Suppressor macrophage treated with lipopolysaccharide for 1 hour (primary cell): ENCODE results near the gene ZNF260.
A peak's percentile ranks its signal among the peaks of the same experiment; 100 is the strongest.
"Not testable (repeated sequence)": the region's sequence is repeated elsewhere in the genome, so short reads cannot be mapped to it uniquely, and the experiment has no call there.

Experiments used
- DNase-seq, 3 donors: peaks; one replicate each; pipeline ENCODE4 v3.0.0-alpha.2; 2020 to 2022

The ZNF260 gene

GRCh38 chr19:36528194-36528920 lies at the start of gene ZNF260:
Gene ZNF260, minus strand, starts transcription at chr19:36528271. Its CDS starts 13,033 bp downstream, at chr19:36515238.
- peak; percentile 97 to 98 (median 97) for DNase-seq

GRCh38 chr19:36577271-36577996 lies 49.4 kb upstream of the ZNF260 start:
- no peak for DNase-seq

DNA sequence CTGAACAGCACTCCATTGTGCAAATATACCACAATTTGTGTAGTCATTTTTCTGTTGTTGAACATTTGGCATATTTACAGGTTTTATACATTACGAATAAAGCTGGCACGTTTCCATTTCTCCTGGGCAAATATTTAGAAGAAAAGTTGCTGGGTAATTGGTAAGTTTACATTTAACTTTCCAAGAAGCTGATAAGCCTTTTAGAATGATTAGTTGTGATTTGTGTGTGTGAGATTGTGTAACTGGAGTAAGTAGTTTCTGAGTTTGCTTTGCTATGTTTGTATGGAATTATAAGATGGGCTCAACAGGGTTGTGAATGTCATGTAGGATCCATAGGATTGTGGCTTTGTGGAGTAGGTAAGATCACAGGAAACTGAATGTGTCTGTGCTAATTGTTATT lies 46.7 kb upstream of the ZNF260 start:
- DNase-seq = no peak

GRCh38 chr19:36573895-36574720 lies 46.0 kb upstream of the ZNF260 start:
- peak; percentile 6 to 21 (median 13) for DNase-seq

- DNase-seq = peak; percentile 93
These were observed 45.2 kb upstream of the ZNF260 start, which contains the start of gene ZNF529 for GRCh38 chr19:36573020-36573894. Gene ZNF529, minus strand, starts transcription at chr19:36573292. Its CDS starts 946 bp downstream, at chr19:36572346.

DNA sequence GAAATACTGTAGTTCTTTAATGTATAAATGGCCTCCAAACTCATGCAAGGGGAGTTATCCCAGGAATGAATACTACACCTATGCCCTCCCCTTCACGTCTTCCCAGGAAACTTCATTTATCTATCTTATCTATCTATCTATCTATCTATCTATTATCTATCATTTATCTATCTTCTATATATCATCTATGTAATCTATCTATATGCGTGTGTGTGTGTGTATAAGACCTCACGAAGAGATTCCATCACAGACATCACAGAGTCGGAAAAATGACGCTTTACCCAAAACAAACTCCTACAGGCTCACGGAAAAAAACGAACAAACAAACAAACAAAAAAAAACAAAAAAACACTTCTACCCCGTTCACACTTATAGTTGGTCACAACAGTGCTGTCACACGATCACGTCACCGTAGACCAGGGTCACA lies 44.5 kb upstream of the ZNF260 start:
- DNase-seq = peak in 1 of 3 donors; percentile 75

DNA sequence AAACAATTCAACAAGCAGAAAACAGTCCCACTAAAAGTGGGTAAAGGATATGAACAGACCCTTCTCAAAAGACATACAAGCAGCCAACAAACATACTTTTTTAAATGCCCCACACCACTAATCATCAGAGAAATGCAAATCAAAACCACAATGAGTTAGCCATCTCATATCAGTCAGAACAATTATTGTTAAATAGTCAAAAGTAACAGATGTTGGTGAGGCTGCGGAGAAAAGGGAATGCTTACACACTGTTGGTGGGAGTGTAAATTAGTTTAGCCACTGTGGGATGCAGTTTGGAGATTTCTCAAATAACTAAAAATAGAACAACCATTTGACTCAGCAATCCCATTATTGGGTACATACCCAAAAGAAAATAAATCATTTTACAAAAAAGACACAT lies 36.3 kb upstream of the ZNF260 start:
- no peak for DNase-seq

DNA sequence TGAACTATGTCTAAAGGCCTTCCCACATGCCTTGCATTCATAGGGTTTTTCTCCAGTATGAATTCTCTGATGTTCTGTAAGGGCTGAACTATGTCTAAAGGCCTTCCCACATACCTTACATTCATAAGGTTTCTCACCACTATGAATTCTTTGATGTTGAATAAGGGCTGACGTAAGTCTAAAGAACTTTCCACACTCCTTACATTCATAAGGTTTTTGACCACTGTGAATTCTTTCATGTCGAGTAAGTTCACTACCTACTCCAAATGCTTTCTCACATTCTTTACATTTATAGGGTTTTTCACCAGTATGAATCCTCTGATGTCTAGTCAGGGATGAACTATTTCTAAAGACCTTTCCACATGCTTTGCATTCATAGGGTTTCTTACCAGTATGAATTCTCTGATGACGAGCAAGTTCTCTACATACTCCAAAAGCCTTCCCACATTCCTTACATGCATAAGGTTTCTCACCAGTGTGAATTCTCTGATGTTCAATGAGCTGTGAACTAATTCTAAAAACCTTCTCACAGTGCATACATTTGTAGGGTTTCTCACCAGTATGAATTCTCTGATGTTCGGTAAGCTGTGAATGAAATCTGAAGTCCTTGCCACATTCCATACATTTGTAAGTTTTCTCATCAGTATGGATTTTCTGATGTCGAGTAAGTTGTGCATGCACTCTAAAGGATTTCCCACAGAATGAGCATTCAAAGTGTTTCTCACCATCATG lies 19.1 kb upstream of the ZNF260 start:
- DNase-seq = peak in 2 of 3 donors; percentile 1 to 5

DNA sequence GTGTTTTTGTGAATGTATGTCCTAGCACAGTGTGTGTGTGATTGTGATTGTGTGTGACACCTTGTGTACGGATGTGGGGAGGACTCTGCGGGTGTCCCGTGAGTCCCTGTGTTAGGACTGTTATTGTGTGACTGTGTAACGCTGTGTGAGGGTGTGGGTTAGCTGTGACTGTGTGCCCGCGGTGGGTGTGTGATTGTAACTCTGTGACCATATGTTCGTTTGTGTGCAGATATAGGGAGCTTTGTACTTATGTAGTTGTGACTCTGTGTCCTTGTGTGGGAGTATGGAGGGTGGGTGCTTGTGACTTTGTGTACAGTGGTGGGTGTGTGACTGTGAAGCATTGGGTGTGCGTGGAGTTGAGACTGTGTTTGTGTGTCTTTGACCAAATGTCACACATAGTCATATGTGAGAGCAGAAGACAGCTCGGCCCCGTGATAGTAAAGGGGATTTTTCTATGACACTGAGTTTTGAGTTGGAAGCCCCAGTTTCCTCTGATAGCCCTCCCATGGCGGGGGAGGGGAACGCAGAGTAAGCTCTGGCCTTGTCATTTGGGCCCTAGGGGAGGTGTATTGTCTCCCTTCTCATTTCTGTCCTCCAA lies 949 bp upstream of the ZNF260 start:
- DNase-seq = peak; percentile 18 to 50 (median 27)

DNA sequence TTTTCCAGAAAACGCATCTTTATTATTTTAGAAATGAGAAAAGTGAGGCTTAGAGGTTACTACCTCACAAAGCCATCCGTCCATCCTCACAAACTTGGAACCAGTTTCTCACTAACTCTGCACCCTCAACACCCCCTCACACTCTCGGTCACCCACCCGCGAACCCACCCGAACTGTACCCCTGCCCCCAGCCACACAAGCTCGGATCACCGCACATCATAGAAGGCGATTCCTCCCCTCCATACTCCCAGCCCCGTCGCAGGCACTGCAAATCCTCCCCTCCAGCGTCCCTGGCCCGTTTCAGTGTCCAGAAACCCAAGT lies 238 bp downstream of the ZNF260 start:
- no peak for DNase-seq

DNA sequence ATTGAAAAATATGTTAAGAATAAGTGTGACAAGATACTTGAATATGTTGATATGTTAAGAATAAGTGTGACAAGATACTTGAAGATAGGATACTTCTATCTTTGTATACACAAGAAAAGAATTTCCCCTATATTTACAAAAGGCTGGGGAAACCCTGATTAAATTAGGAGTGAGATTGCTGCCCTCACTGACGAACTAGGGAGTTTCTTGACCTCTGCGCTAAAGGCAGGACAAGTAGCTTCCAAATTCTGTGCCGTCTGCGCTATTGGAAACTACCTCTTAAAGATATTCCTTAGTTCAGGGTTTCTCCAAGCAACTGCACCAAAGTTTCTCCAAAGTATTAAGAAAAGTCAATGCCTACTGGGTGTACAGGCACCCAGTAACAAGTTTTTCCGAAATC lies 730 bp downstream of the ZNF260 start:
- peak; percentile 22 to 61 (median 54) for DNase-seq

GRCh38 chr19:36526581-36526980 lies 1.5 kb downstream of the ZNF260 start:
- DNase-seq = no peak

DNA sequence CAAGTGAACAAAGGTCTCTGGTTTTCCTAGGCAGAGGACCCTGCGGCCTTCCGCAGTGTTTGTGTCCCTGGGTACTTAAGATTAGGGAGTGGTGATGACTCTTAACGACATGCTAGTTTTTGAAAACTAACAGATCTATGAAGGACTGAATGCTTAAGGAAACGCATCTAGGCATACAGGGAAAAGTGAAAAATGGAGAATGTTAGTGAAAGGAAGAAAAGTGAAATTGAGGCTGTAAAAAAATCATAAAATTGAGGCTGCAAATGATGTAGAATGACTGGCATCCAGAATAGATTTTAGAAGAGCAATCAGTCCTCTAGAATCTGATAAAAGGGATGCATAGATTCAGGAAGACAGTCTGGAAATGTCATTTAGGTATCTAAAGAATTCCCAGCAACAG lies 3.5 kb downstream of the ZNF260 start:
- no peak for DNase-seq

GRCh38 chr19:36514012-36514612 lies 14.0 kb downstream of the ZNF260 start:
- no peak for DNase-seq

GRCh38 chr19:36508325-36508724 lies 19.7 kb downstream of the ZNF260 start:
- DNase-seq = no peak

- DNase-seq = no peak
These were observed 26.1 kb downstream of the ZNF260 start for GRCh38 chr19:36501973-36502372.

- DNase-seq = no peak
These were observed 31.1 kb downstream of the ZNF260 start for GRCh38 chr19:36497001-36497400.

DNA sequence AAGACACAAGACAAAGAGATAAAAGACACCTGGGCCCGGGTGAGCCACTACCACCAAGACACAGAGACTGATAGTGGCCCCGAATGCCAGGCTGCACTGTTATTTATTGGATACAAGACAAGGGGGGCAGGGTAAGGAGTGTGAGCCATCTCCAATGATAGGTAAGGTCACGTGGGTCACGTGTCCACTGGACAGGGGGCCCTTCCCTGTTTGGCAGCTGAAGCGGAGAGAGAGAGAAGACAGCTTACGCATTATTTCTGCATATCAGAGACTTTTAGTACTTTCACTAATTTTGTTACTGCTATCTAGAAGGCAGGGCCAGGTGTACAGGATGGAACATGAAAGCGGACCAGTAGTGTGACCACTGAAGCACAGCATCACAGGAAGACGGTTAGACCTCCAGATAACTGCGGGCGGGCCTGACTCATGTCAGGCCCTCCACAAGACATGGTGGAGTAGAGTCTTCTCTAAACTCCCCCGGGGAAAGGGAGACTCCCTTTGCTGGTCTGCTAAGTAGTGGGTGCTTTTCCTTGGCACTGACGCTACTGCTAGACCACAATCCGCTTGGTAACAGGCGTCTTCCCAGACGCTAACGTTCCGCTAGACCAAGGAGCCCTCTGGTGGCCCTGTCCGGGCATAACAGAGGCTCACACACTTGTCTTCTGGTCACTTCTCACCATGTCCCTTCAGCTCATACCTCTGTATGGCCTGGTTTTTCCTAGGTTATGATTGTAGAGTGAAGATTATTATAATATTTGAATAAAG lies 35.2 kb downstream of the ZNF260 start:
- DNase-seq = peak; percentile 37 to 55 (median 40)

DNA sequence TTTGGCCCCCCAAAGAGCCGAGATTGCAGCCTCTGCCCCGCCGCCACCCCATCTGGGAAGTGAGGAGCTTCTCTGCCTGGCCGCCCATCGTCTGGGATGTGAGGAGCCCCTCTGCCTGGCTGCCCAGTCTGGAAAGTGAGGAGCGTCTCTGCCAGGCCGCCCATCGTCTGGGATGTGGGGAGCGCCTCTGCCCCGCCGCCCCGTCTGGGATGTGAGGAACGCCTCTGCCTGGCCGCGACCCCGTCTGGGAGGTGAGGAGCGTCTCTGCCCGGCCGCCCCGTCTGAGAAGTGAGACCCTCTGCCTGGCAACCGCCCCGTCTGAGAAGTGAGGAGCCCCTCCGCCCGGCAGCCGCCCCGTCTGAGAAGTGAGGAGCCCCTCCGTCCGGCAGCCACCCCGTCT lies 37.2 kb downstream of the ZNF260 start:
- DNase-seq = not testable (repeated sequence)

GRCh38 chr19:36489920-36490415 lies 38.1 kb downstream of the ZNF260 start:
- peak; percentile 79 to 85 (median 84) for DNase-seq
